Caco-2 (cell line): ENCODE measurements around the gene SCN9A. TPM values are rescaled to one million over a fixed set of nuclear protein-coding genes. Genes with fewer than 3 reads are reported as not detected.

Experiments used
- BruUV-seq: library from RNA; stranded (reverse); fragments of 400-500 nt; replicated peaks from 2 replicates; lab custom pipeline; 2021; lab: Mats Ljungman, UMichigan
- CTCF ChIA-PET: fragments of 300-600 bp; sonication (Branson Sonifier 250); formaldehyde crosslinking; loops from one replicate; lab custom pipeline; 2022; ENCODE audit warnings: antibody characterized with exemption; lab: Charles Lee
- POLR2A ChIA-PET: fragments of 300-600 bp; sonication (Branson Sonifier 250); formaldehyde crosslinking; loops from one replicate; lab custom pipeline; 2022; ENCODE audit warnings: antibody characterized with exemption; lab: Charles Lee
- DNase-seq, 2 experiments: peaks; one replicate each; pipeline versions ENCODE4 v3.0.0 to v3.0.0-alpha.2; 2020 to 2022
- H3K27me3 ChIP-seq: replicated peaks from 2 replicates; pipeline ENCODE4 v1.6.0; 2011; ENCODE audit warnings: low read length; ENCODE audit not compliant: control insufficient read depth, insufficient read depth
- H3K36me3 ChIP-seq: 2 replicates; pipeline ENCODE4 v1.5.1; 2011; ENCODE audit warnings: low read length; ENCODE audit not compliant: control insufficient read depth, insufficient read depth
- H3K4me1 ChIP-seq: fragments of 250-450 bp; sonication (Bioruptor Pico); 2 replicates; pipeline ENCODE4 v1.5.1; 2020; ENCODE audit warnings: mild to moderate bottlenecking
- H3K4me3 ChIP-seq: 2 replicates; pipeline ENCODE4 v1.5.1; 2011; ENCODE audit warnings: low read depth, mild to moderate bottlenecking, control low read depth, low read length
- H3K9me3 ChIP-seq: fragments of 250-450 bp; sonication (Bioruptor Pico); 2 replicates; pipeline ENCODE4 v1.5.1; 2020; ENCODE audit warnings: mild to moderate bottlenecking, moderate library complexity
- H3K27ac Mint-ChIP-seq: one replicate; pipeline ENCODE4 v1.8.0; 2022; ENCODE audit warnings: mixed read lengths; ENCODE audit not compliant: unreplicated experiment
- H3K27me3 Mint-ChIP-seq: one replicate; pipeline ENCODE4 v1.8.0; 2022; ENCODE audit warnings: mixed read lengths; ENCODE audit not compliant: insufficient read depth, unreplicated experiment
- H3K36me3 Mint-ChIP-seq: one replicate; pipeline ENCODE4 v1.8.0; 2022; ENCODE audit warnings: mild to moderate bottlenecking, mixed read lengths; ENCODE audit not compliant: insufficient read depth, unreplicated experiment
- H3K4me1 Mint-ChIP-seq: one replicate; pipeline ENCODE4 v1.8.0; 2022; ENCODE audit warnings: low read depth, mixed read lengths; ENCODE audit not compliant: unreplicated experiment
- H3K4me3 Mint-ChIP-seq: one replicate; pipeline ENCODE4 v1.8.0; 2022; ENCODE audit warnings: mild to moderate bottlenecking, moderate library complexity, mixed read lengths; ENCODE audit not compliant: unreplicated experiment
- H3K9me3 Mint-ChIP-seq: one replicate; pipeline ENCODE4 v1.8.0; 2022; ENCODE audit warnings: mixed read lengths; ENCODE audit not compliant: unreplicated experiment
- CTCF ChIP-seq, 2 experiments: fragments of 200-600 bp in 1 of 2; IDR thresholded peaks; 1 replicate in 1 of 2; 2 replicates in 1 of 2; pipeline versions ENCODE4 v1.5.1 to v1.8.0; 2011 to 2022; ENCODE audit warnings: antibody characterized with exemption in 1 of 2, control low read depth in 1 of 2, inconsistent platforms in 1 of 2, low read depth in 1 of 2, low read length in 1 of 2, mild to moderate bottlenecking in 1 of 2, moderate library complexity in 1 of 2; ENCODE audit not compliant: insufficient read depth in 1 of 2, severe bottlenecking in 1 of 2, unreplicated experiment in 1 of 2
- intact Hi-C: fragments of 100-400 bp; cut with micrococcal nuclease; formaldehyde crosslinking; loops from one replicate; pipeline ENCODE4 v1.10.0; 2022; ENCODE audit not compliant: unreplicated experiment
- total RNA-seq: library from RNA; stranded (reverse); gene quantifications from 2 replicates; pipeline ENCODE4 v1.2.3, GENCODE V29; 2022

The SCN9A gene
- total RNA-seq, 1 experiment from 2014 or later = 18.5 TPM

DNA sequence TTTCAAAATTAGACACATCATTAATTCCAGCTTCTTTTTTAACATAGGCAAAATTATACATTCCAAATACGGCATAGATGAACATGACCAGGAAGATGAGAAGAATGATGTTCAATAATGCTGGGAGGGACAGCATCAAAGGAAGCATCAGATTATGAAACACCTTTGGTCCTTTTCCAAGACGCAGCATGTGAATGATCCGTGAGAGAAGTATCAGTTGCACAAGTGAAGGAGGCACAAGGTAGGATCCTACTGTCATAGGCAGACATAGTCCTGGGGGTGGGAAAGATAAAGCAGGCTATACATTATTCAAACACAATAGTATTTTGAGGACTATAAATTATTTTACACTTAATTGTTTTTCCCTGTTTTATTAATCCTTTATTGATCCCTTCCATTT, 30.6 kb upstream of the SCN9A start:
- no peaks in the 10 kb centered on the region for H3K36me3 ChIP-seq
- Mint-ChIP-seq H3K27me3 (peaks cover 12% of the 10 kb centered on the region), H3K4me1 (no peaks in the 10 kb centered on the region), H3K36me3 (no peaks in the 10 kb centered on the region), H3K4me3 (no peak overlapping the region), H3K27ac (no peak overlapping the region), H3K9me3 (no peaks in the 10 kb centered on the region)
- no peaks in the 10 kb centered on the region for H3K4me1 ChIP-seq
- intact Hi-C loops = no loop called here
- ChIA-PET POLR2A (no interaction called here), CTCF (no interaction called here)
- TF ChIP-seq CTCF (IDR thresholded peaks at IDR 0.05; ENCODE audit: insufficient read depth in 1 of 2, low read depth in 1 of 2, low read length in 1 of 2, severe bottlenecking in 1 of 2, unreplicated experiment in 1 of 2) = no peak
- no peaks in the 10 kb centered on the region for H3K9me3 ChIP-seq
- no peak overlapping the region for H3K4me3 ChIP-seq
- BruUV-seq = no TSS peak
- DNase-seq = no peak
- H3K27me3 ChIP-seq = no peaks in the 10 kb centered on the region

DNA sequence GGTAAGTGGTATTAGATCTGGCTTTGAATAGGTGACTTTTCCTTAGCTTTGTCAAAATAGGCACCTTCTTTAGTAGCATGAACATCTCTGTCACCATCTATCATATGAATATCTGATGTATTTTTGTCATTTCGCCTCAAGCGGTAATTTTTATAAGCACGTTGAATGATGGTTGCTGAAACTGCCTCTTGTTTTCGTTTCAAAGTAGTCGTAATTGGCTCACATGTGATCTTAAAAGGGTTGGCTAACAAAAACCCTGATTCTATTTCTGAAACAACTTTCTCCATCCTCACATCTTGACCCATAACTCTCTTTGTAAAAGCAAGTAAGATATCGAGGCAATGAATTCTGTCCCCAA, 29.8 kb upstream of the SCN9A start:
- Mint-ChIP-seq H3K9me3 (no peaks in the 10 kb centered on the region), H3K4me1 (no peaks in the 10 kb centered on the region), H3K36me3 (no peaks in the 10 kb centered on the region), H3K4me3 (no peak overlapping the region), H3K27ac (no peak overlapping the region), H3K27me3 (peaks cover 12% of the 10 kb centered on the region)
- no peak for DNase-seq
- Histone ChIP-seq H3K9me3 (no peaks in the 10 kb centered on the region), H3K4me3 (no peak overlapping the region), H3K4me1 (no peaks in the 10 kb centered on the region), H3K27me3 (no peaks in the 10 kb centered on the region), H3K36me3 (no peaks in the 10 kb centered on the region)
- ChIA-PET CTCF (no interaction called here), POLR2A (no interaction called here)
- intact Hi-C loops = no loop called here
- TF ChIP-seq CTCF (IDR thresholded peaks at IDR 0.05; ENCODE audit: insufficient read depth in 1 of 2, low read depth in 1 of 2, low read length in 1 of 2, severe bottlenecking in 1 of 2, unreplicated experiment in 1 of 2) = no peak
- BruUV-seq = no TSS peak

- Mint-ChIP-seq H3K36me3 (no peaks in the 10 kb centered on the region), H3K9me3 (no peaks in the 10 kb centered on the region), H3K4me3 (no peak overlapping the region), H3K27ac (no peak overlapping the region), H3K27me3 (peaks cover 12% of the 10 kb centered on the region), H3K4me1 (no peaks in the 10 kb centered on the region)
- BruUV-seq = no TSS peak
- TF ChIP-seq CTCF (IDR thresholded peaks at IDR 0.05; ENCODE audit: insufficient read depth in 1 of 2, low read depth in 1 of 2, low read length in 1 of 2, severe bottlenecking in 1 of 2, unreplicated experiment in 1 of 2) = no peak
- ChIA-PET CTCF (no interaction called here), POLR2A (no interaction called here)
- no peak for DNase-seq
- Histone ChIP-seq H3K9me3 (no peaks in the 10 kb centered on the region), H3K27me3 (no peaks in the 10 kb centered on the region), H3K36me3 (no peaks in the 10 kb centered on the region), H3K4me3 (no peak overlapping the region), H3K4me1 (no peaks in the 10 kb centered on the region)
- intact Hi-C loops = no loop called here
Measured at GRCh38 chr2:166404831-166405568, 29.3 kb upstream of the SCN9A start.
